Naive thymus-derived CD4-positive, alpha-beta T cell (primary cell): Measurements from ENCODE around the gene RCVRN. TPM values are rescaled to one million over a fixed set of nuclear protein-coding genes. Genes with fewer than 3 reads are reported as not detected.

Experiments
- ATAC-seq: fragments of 150-1000 bp; cut with Tn5 transposase; 2 replicates; pipeline ENCODE4 v1.10.0; 2021; ENCODE audit warnings: mild to moderate bottlenecking, moderate library complexity
- CTCF ChIA-PET: fragments of 350-600 bp; sonication (Branson Sonifier 250); formaldehyde crosslinking; loops from one replicate; lab custom pipeline; 2021; ENCODE audit warnings: antibody characterized with exemption; lab: Charles Lee
- POLR2A ChIA-PET: fragments of 350-600 bp; sonication (Branson Sonifier 250); formaldehyde crosslinking; loops from one replicate; lab custom pipeline; 2021; ENCODE audit warnings: antibody characterized with exemption, inconsistent platforms; lab: Charles Lee
- DNase-seq, 9 donors: peaks; one replicate each; pipeline versions ENCODE4 v3.0.0 to v3.0.0-alpha.2; 2020 to 2022; ENCODE audit warnings: mixed read lengths in 1 of 9
- H3K27ac ChIP-seq: one replicate; pipeline ENCODE4 v1.7.0; 2013; ENCODE audit warnings: mild to moderate bottlenecking, low read depth, low read length, moderate library complexity
- H3K27me3 ChIP-seq, 2 donors: one replicate each; pipeline ENCODE4 v1.7.0; 2013; ENCODE audit warnings: low read length in 2 of 2, mild to moderate bottlenecking in 2 of 2, moderate library complexity in 2 of 2; ENCODE audit not compliant: control insufficient read depth in 2 of 2, insufficient read depth in 2 of 2
- H3K36me3 ChIP-seq, 3 experiments: 1 replicate in 2 of 3; 2 replicates in 1 of 3; pipeline ENCODE4 v1.7.0; 2013; ENCODE audit warnings: low read length in 3 of 3, mild to moderate bottlenecking in 3 of 3, moderate library complexity in 1 of 3; ENCODE audit not compliant: insufficient read depth in 3 of 3, control insufficient read depth in 2 of 3
- H3K4me1 ChIP-seq, 2 donors: one replicate each; pipeline ENCODE4 v1.7.0; 2013; ENCODE audit warnings: low read length in 2 of 2, mild to moderate bottlenecking in 2 of 2, moderate library complexity in 1 of 2; ENCODE audit not compliant: control insufficient read depth in 2 of 2, insufficient read depth in 2 of 2
- H3K4me3 ChIP-seq: 2 replicates; pipeline ENCODE4 v1.7.0; 2013; ENCODE audit warnings: mild to moderate bottlenecking, low read length
- H3K9me3 ChIP-seq, 3 experiments: 1 replicate in 2 of 3; 2 replicates in 1 of 3; pipeline ENCODE4 v1.7.0; 2013; ENCODE audit warnings: low read length in 3 of 3; ENCODE audit not compliant: control insufficient read depth in 2 of 3
- H3K27ac Mint-ChIP-seq, 9 donors: one replicate each; pipeline ENCODE4 v1.8.0; 2020 to 2022; ENCODE audit warnings: mixed read lengths in 9 of 9, mild to moderate bottlenecking in 8 of 9, moderate library complexity in 5 of 9, inconsistent platforms in 2 of 9
- H3K27me3 Mint-ChIP-seq, 5 donors: one replicate each; pipeline ENCODE4 v1.8.0; 2021 to 2022; ENCODE audit warnings: mixed read lengths in 5 of 5, mild to moderate bottlenecking in 1 of 5
- H3K36me3 Mint-ChIP-seq, 5 donors: one replicate each; pipeline ENCODE4 v1.8.0; 2020 to 2022; ENCODE audit warnings: mixed read lengths in 5 of 5, mild to moderate bottlenecking in 3 of 5, inconsistent platforms in 1 of 5
- H3K4me1 Mint-ChIP-seq, 7 donors: one replicate each; pipeline ENCODE4 v1.8.0; 2020 to 2022; ENCODE audit warnings: mixed read lengths in 7 of 7, mild to moderate bottlenecking in 3 of 7, inconsistent platforms in 1 of 7
- H3K4me3 Mint-ChIP-seq, 10 donors: one replicate each; pipeline ENCODE4 v1.8.0; 2020 to 2022; ENCODE audit warnings: mild to moderate bottlenecking in 10 of 10, mixed read lengths in 10 of 10, moderate library complexity in 6 of 10, inconsistent platforms in 2 of 10
- H3K9me3 Mint-ChIP-seq, 11 donors: one replicate each; pipeline ENCODE4 v1.8.0; 2020 to 2022; ENCODE audit warnings: mixed read lengths in 11 of 11, mild to moderate bottlenecking in 4 of 11, inconsistent platforms in 1 of 11, moderate library complexity in 1 of 11
- intact Hi-C, 2 donors: fragments of 100-400 bp; cut with micrococcal nuclease; formaldehyde crosslinking; loops; one replicate each; pipeline ENCODE4 v1.15.1; 2023
- polyA plus RNA-seq, 2 donors: library from polyadenylated mRNA; unstranded; fragments of 300-500 nt; fragmentation: Illumina TruSeq; gene quantifications; one replicate each; pipeline ENCODE4 v1.2.3, GENCODE V29; 2021
- total RNA-seq, 6 experiments: library from RNA in 5 of 6; stranded (reverse) in 5 of 6; gene quantifications; 1 replicate in 5 of 6; 2 replicates in 1 of 6; pipeline ENCODE4 v1.2.3 and lab custom pipeline; 2021 to 2026

Gene RCVRN
- total RNA-seq (under 1 TPM in 1 of 5 experiments, not detected in 4; 0.93 TPM), polyA plus RNA-seq (not detected), total RNA-seq (lab: John Stamatoyannopoulos, UW) (not detected)

DNA sequence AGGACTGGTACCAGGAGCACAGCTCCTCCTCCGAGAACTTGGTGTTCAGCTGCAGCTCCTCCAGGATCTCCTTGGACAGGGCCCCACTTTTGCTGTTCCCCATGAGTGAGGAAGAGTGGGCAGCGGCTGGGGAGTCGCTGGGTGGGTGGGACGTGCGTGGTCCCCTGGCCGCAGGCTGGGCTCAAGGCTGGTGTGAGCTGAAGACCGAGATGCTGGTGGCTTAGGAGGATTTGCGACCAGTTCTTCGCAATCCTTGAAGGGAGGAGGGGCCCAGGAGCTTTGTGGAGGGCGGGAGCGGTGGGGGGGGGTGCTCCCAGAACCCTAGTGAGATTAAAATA lies at the start of gene RCVRN:
RCVRN (minus strand) TSS at position 194 of the 338 bp plus-strand sequence; CDS start at position 103, 91 bp downstream.
- ChIA-PET POLR2A (no interaction called here), CTCF (interaction anchor here (0.6 to 1.1 kb wide), 2 partner anchors 20 to 692 kb away, joined by 3 read pairs; no protein-coding TSS in a partner anchor)
- Mint-ChIP-seq H3K27me3 (peaks cover 0 to 34% (median 19%) of the 10 kb centered on the region in 5 donors), H3K4me1 (no peaks in the 10 kb centered on the region), H3K27ac (no peak within 1 kb of the TSS), H3K4me3 (no peak within 1 kb of the TSS), H3K9me3 (peaks cover 0 to 4% (median 0%) of the 10 kb centered on the region in 11 donors), H3K36me3 (no peaks in the 10 kb centered on the region)
- ATAC-seq, result no peak
- intact Hi-C loops, result no loop called here
- H3K36me3 ChIP-seq, result no peaks in the 10 kb centered on the region
- no peak for DNase-seq
- no peaks in the 10 kb centered on the region for H3K9me3 ChIP-seq
- no peak within 1 kb of the TSS for H3K4me3 ChIP-seq
- H3K4me1 ChIP-seq, result no peaks in the 10 kb centered on the region
- H3K27ac ChIP-seq, result no peak within 1 kb of the TSS
- no peaks in the 10 kb centered on the region for H3K27me3 ChIP-seq

DNA sequence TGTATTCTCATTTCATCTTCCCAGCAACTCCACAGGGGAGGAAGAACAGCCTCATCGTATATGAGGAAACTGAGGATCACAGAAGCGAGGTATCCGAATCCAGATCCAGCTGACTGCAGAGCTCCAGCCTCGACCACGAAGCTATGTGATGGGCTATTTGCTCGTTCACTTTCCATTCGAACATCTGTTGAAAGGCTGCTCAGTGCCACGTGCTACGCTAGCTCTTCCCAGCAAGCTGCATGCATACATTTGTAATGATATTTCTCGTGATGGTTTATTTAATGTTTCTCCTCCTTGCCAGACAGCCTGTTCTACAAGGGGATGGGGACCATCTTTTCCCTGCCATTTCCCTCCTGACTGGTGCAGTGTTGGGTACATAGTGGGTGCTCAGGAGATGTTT lies 48.4 kb upstream of the RCVRN start:
- CTCF ChIA-PET, result no interaction called here
- ATAC-seq, result no peak
- H3K27ac Mint-ChIP-seq, result no peak overlapping the region

DNA sequence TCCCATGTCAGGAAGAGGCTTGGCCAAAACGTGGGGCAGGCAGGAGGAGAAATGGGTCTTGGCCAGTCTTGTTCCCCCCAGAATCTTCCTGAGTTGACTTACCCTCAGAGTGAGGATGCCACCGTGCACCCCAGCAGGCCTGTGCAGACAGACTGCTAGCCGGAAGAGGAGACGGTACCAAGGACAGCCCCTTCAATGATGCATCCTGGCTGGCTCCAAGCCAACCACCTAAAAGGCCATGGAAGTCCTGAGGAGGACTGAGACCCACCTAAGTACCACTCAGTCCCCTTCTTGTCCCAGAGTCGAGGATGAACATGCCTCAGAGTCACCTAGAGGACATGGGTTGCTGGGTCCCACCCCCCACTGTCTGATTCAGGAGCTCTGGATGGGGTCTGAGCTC lies 46.7 kb upstream of the RCVRN start:
- Mint-ChIP-seq H3K27ac (no peak overlapping the region), H3K36me3 (no peaks in the 10 kb centered on the region), H3K9me3 (no peaks in the 10 kb centered on the region), H3K4me1 (no peaks in the 10 kb centered on the region), H3K4me3 (no peak overlapping the region), H3K27me3 (no peaks in the 10 kb centered on the region)
- Histone ChIP-seq H3K4me1 (no peaks in the 10 kb centered on the region), H3K9me3 (no peaks in the 10 kb centered on the region), H3K36me3 (no peaks in the 10 kb centered on the region), H3K27me3 (no peaks in the 10 kb centered on the region), H3K27ac (no peak overlapping the region), H3K4me3 (no peak overlapping the region)
- ATAC-seq (no peak), DNase-seq (no peak)
- ChIA-PET POLR2A (no interaction called here), CTCF (no interaction called here)
- intact Hi-C loops, result no loop called here

More for the DNA sequence above, 48.4 kb upstream of the RCVRN start:
- Mint-ChIP-seq H3K4me1 (no peaks in the 10 kb centered on the region), H3K36me3 (no peaks in the 10 kb centered on the region), H3K9me3 (no peaks in the 10 kb centered on the region), H3K4me3 (no peak overlapping the region), H3K27me3 (no peaks in the 10 kb centered on the region)
- H3K4me3 ChIP-seq, result no peak overlapping the region
- no peaks in the 10 kb centered on the region for H3K36me3 ChIP-seq
- H3K27me3 ChIP-seq, result no peaks in the 10 kb centered on the region
- DNase-seq, result no peak
- no peaks in the 10 kb centered on the region for H3K9me3 ChIP-seq
- intact Hi-C loops, result no loop called here
- POLR2A ChIA-PET, result no interaction called here
- H3K4me1 ChIP-seq, result no peaks in the 10 kb centered on the region
- no peak overlapping the region for H3K27ac ChIP-seq

DNA sequence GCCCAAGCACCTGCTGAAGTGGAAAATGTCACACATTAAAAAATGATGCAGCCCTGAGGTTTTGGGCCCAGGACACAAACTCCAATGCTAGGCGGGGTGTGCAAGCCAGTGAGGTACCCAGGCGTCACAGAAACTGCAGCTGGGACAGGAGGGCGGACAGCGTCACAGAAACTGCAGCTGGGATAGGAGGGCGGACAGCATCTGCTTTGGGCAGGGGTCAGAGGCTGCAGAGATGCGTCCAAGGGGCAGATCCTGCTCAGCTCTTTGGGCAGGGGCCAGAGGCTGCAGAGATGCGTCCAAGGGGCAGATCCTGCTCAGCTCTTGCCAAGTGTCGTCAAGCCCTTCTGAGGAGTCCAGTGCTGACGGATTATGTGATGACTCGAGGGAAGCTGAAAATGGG lies 43.9 kb upstream of the RCVRN start:
- Histone ChIP-seq H3K36me3 (no peaks in the 10 kb centered on the region), H3K9me3 (no peaks in the 10 kb centered on the region), H3K4me3 (no peak overlapping the region), H3K4me1 (no peaks in the 10 kb centered on the region), H3K27me3 (no peaks in the 10 kb centered on the region), H3K27ac (no peak overlapping the region)
- ChIA-PET POLR2A (no interaction called here), CTCF (no interaction called here)
- peaks cover 0 to 1% (median 0%) of the 10 kb centered on the region in 11 donors for H3K9me3 Mint-ChIP-seq
- intact Hi-C loops, result no loop called here
- H3K36me3 Mint-ChIP-seq, result no peaks in the 10 kb centered on the region
- DNase-seq, result no peak
- H3K27ac Mint-ChIP-seq, result no peak overlapping the region
- ATAC-seq, result no peak
- no peak overlapping the region for H3K4me3 Mint-ChIP-seq
- no peaks in the 10 kb centered on the region for H3K27me3 Mint-ChIP-seq
- H3K4me1 Mint-ChIP-seq, result no peaks in the 10 kb centered on the region

DNA sequence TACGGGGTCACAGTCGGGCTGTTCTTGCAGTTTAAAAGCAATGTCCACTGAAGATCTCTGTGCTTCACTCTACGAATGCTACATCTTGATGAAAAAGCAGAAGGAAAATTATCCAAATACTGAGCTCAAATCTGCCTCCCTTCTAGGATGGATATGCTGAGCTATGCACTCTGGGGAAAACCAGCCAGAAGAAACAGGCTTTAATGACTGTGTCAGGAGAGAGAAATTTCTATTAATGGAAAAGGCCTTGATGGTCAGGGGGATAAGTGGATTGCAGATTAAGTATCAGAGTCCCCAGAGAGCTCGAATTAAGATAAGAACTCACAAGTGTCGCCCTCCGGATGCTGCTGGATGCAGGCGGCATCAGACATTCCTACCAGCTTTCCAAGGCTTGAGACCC lies 39.6 kb upstream of the RCVRN start:
- intact Hi-C loops, result no loop called here
- Mint-ChIP-seq H3K27ac (no peak overlapping the region), H3K4me3 (no peak overlapping the region), H3K36me3 (no peaks in the 10 kb centered on the region), H3K4me1 (no peaks in the 10 kb centered on the region), H3K9me3 (peaks cover 0 to 4% (median 0%) of the 10 kb centered on the region in 11 donors), H3K27me3 (peaks cover 0 to 10% (median 0%) of the 10 kb centered on the region in 5 donors)
- no peak for ATAC-seq
- ChIA-PET CTCF (no interaction called here), POLR2A (no interaction called here)
- Histone ChIP-seq H3K4me3 (no peak overlapping the region), H3K27ac (no peak overlapping the region), H3K4me1 (no peaks in the 10 kb centered on the region), H3K36me3 (no peaks in the 10 kb centered on the region), H3K9me3 (no peaks in the 10 kb centered on the region), H3K27me3 (no peaks in the 10 kb centered on the region)
- DNase-seq, result no peak

DNA sequence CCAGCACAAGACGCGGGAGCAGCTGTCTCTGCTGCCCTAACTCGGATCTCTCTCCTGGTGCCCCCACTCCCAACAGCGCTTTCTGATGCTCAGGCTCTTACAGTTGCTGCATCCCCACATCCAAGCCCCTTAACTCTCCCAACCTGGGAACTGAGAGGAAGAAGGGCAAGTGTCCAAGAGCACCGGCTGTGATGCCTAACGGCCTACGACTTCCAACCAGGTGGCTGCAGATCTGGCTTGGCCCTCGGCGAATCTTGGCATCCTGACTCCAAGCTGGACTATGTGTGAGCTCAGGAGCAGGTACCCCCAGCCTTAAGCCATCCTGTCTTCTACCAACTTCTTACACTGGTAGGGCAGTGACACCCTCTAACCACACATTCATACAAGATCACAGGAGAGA lies 38.3 kb upstream of the RCVRN start:
- DNase-seq, result no peak
- CTCF ChIA-PET, result interaction anchor here (0.8 kb wide), 1 partner anchor 18 kb away, joined by 4 read pairs; no protein-coding TSS in a partner anchor
- Histone ChIP-seq H3K4me1 (no peaks in the 10 kb centered on the region), H3K27ac (no peak overlapping the region), H3K4me3 (no peak overlapping the region), H3K36me3 (no peaks in the 10 kb centered on the region), H3K27me3 (no peaks in the 10 kb centered on the region), H3K9me3 (peaks cover 0 to 6% (median 0%) of the 10 kb centered on the region in 3 experiments)
- POLR2A ChIA-PET, result no interaction called here
- ATAC-seq, result no peak
- intact Hi-C loops, result no loop called here
- Mint-ChIP-seq H3K4me3 (no peak overlapping the region), H3K27ac (no peak overlapping the region), H3K27me3 (peaks cover 0 to 10% (median 0%) of the 10 kb centered on the region in 5 donors), H3K4me1 (no peaks in the 10 kb centered on the region), H3K36me3 (no peaks in the 10 kb centered on the region), H3K9me3 (peaks cover 0 to 6% (median 0%) of the 10 kb centered on the region in 11 donors)

DNA sequence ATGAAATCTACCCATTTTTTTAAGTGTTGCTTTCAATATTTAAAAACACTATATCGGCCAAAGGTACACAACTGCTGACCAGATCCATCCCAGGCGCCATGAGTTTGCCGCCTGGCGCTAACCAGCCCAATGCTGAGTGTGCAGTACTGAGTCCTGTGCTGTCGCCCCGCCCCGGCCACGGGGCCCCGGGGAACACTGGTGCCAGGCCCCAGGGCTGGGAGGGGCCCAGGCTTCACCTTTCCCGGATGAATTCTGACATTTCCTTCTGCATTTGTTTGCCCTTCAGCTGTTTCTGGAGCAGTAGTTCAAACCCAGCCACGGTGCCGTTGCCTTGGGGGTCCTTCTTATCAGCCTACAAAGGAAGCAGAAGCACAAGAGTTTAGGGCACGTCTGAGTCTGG lies 37.8 kb upstream of the RCVRN start:
- H3K4me3 ChIP-seq, result no peak overlapping the region
- Mint-ChIP-seq H3K27ac (no peak overlapping the region), H3K36me3 (no peaks in the 10 kb centered on the region), H3K9me3 (peaks cover 0 to 10% (median 0%) of the 10 kb centered on the region in 11 donors), H3K27me3 (peaks cover 0 to 10% (median 0%) of the 10 kb centered on the region in 5 donors), H3K4me3 (no peak overlapping the region), H3K4me1 (no peaks in the 10 kb centered on the region)
- no peaks in the 10 kb centered on the region for H3K36me3 ChIP-seq
- no peak overlapping the region for H3K27ac ChIP-seq
- H3K27me3 ChIP-seq, result no peaks in the 10 kb centered on the region
- intact Hi-C loops, result no loop called here
- H3K9me3 ChIP-seq, result peaks cover 0 to 7% (median 0%) of the 10 kb centered on the region in 3 experiments
- POLR2A ChIA-PET, result no interaction called here
- no peak for DNase-seq
- CTCF ChIA-PET, result no interaction called here
- ATAC-seq, result no peak
- H3K4me1 ChIP-seq, result no peaks in the 10 kb centered on the region
